ENCODE results near the gene BEST3. TPM values are rescaled to one million over a fixed set of nuclear protein-coding genes. Genes with fewer than 3 reads are reported as not detected.

Gene BEST3
- total and polyA plus RNA-seq, 2 donors (not counting 3 experiments of a cell fraction or from before 2014, with no cell fraction given): 0.12 to 0.18 TPM

DNA sequence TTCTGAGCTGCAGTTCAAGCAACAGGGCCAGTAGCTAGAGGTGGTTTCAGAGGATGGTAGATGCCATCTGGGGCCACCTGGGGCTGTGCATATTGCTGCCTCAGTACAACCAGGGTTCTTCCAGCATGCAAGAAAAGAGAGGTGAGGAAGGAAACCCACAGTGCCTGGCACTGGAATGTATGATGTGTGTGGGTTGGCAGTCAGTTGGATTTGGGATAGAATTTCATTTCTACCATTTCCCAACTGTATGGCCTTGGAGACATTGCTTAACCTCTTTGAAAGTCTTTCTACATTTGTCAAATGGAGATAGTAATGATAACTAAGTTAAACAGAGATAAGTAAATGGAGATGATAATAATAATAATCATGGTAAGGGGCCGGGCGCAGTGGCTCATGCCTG lies 78.2 kb downstream of the BEST3 start:
- TF ChIP-seq, protein P1, sequence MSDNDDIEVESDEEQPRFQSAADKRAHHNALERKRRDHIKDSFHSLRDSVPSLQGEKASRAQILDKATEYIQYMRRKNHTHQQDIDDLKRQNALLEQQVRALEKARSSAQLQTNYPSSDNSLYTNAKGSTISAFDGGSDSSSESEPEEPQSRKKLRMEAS (IDR thresholded peaks at IDR 0.05; ENCODE audit: insufficient read depth, insufficient read length): no peak
- TF ChIP-seq, protein P2, sequence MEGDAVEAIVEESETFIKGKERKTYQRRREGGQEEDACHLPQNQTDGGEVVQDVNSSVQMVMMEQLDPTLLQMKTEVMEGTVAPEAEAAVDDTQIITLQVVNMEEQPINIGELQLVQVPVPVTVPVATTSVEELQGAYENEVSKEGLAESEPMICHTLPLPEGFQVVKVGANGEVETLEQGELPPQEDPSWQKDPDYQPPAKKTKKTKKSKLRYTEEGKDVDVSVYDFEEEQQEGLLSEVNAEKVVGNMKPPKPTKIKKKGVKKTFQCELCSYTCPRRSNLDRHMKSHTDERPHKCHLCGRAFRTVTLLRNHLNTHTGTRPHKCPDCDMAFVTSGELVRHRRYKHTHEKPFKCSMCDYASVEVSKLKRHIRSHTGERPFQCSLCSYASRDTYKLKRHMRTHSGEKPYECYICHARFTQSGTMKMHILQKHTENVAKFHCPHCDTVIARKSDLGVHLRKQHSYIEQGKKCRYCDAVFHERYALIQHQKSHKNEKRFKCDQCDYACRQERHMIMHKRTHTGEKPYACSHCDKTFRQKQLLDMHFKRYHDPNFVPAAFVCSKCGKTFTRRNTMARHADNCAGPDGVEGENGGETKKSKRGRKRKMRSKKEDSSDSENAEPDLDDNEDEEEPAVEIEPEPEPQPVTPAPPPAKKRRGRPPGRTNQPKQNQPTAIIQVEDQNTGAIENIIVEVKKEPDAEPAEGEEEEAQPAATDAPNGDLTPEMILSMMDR (IDR thresholded peaks at IDR 0.05; ENCODE audit: extremely low read depth in 1 of 2, insufficient read depth in 1 of 2, low read depth in 1 of 2, low read length in 2 of 2): no peak
- ChIA-PET CTCF (no interaction called here), POLR2A (no interaction called here)
- Histone ChIP-seq H2AFZ (ENCODE audit: low read depth, low read length) (no peak overlapping the region), H3K4me3 (replicated peaks in 1 of 3; ENCODE audit: insufficient read depth in 1 of 3, low read depth in 1 of 3, low read length in 3 of 3) (no peak overlapping the region), H3K36me3 (ENCODE audit: control insufficient read depth in 2 of 2, extremely low read depth in 1 of 2, insufficient read depth in 2 of 2, low read length in 2 of 2) (no peaks in the 10 kb centered on the region), H3K9me1 (replicated peaks; ENCODE audit: control insufficient read depth, extremely low read depth, insufficient read depth, low read length) (no peaks in the 10 kb centered on the region), H3K79me2 (ENCODE audit: control insufficient read depth, insufficient read depth, low read length) (no peaks in the 10 kb centered on the region), H4K20me1 (replicated peaks; ENCODE audit: control insufficient read depth, extremely low read depth, insufficient read depth, low read length) (no peaks in the 10 kb centered on the region), H3K27me3 (ENCODE audit: control insufficient read depth in 2 of 2, insufficient read depth in 2 of 2, low read length in 2 of 2) (peaks cover 2 to 8% of the 10 kb centered on the region in 2 experiments), H3K9ac (replicated peaks; ENCODE audit: extremely low read depth, insufficient read depth, low read length) (no peak overlapping the region), H3K4me2 (ENCODE audit: insufficient read depth, low read length) (no peak overlapping the region), H3K4me1 (ENCODE audit: control insufficient read depth, extremely low read depth, insufficient read depth, low read length) (no peaks in the 10 kb centered on the region), H3K9me3 (replicated peaks; ENCODE audit: control insufficient read depth, insufficient read depth, low read length) (no peaks in the 10 kb centered on the region), H3K27ac (ENCODE audit: insufficient read depth, low read depth, low read length) (no peak overlapping the region)
- BruUV-seq (replicated peaks): no TSS peak
- no peak for FAIRE-seq
- DNase-seq (ENCODE audit: low read depth, low spot score): no peak
- intact Hi-C loops (cut with micrococcal nuclease): no loop called here
- dilution Hi-C loops (cut with MboI; ENCODE audit: extremely low pct_ligation_motif_present, low sequenced_read_pairs): no loop called here

DNA sequence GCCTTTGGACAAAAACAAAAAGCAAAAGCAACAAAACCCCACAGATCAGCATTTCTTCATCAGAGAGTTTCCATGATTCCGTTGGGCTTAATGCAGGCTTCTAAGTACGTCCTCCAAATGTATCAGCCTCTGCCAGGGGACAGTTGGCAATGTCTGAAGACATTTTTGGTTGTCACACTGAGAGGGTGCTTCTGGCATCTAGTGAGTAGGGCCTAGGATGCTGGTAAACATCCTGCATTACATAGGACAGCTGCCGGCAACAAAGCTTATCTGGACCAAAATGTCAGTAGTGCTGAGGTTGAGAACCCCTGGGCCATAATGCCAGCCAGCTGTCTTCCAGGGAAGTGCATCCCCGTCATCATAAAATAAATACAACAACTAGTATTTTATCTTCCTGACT lies 79.0 kb downstream of the BEST3 start:
- CTCF ChIA-PET: interaction anchor here (1.0 kb wide), 1 partner anchor 262 kb away, joined by 3 read pairs; no protein-coding TSS in a partner anchor
- DNase-seq (ENCODE audit: low read depth, low spot score) (no peak), FAIRE-seq (no peak)
- no peak overlapping the region for H3K4me3 ChIP-seq (replicated peaks in 1 of 3; ENCODE audit: insufficient read depth in 1 of 3, low read depth in 1 of 3, low read length in 3 of 3)
- no peaks in the 10 kb centered on the region for H4K20me1 ChIP-seq (replicated peaks; ENCODE audit: control insufficient read depth, extremely low read depth, insufficient read depth, low read length)
- POLR2A ChIA-PET: no interaction called here
- H3K27ac ChIP-seq (ENCODE audit: insufficient read depth, low read depth, low read length): no peak overlapping the region
- H3K27me3 ChIP-seq (ENCODE audit: control insufficient read depth in 2 of 2, insufficient read depth in 2 of 2, low read length in 2 of 2): peaks cover 0 to 8% of the 10 kb centered on the region in 2 experiments
- TF ChIP-seq, protein P2 (IDR thresholded peaks at IDR 0.05; ENCODE audit: extremely low read depth in 1 of 2, insufficient read depth in 1 of 2, low read depth in 1 of 2, low read length in 2 of 2): no peak
- no peak for TF ChIP-seq JUN (IDR thresholded peaks at IDR 0.05; ENCODE audit: borderline replicate concordance, insufficient read depth, insufficient read length, low read depth)
- TF ChIP-seq EZH2 (IDR thresholded peaks at IDR 0.05; ENCODE audit: borderline replicate concordance, low read depth, low read length, severe bottlenecking): no peak
- no peak for TF ChIP-seq GATA2 (IDR thresholded peaks at IDR 0.05; ENCODE audit: insufficient read depth, insufficient read length, low read depth, low read length)
- TF ChIP-seq MYC (IDR thresholded peaks at IDR 0.05; ENCODE audit: low read depth, low read length): no peak
- TF ChIP-seq POLR2A (IDR thresholded peaks at IDR 0.05; ENCODE audit: low read depth, low read length): no peak
- TF ChIP-seq, protein P1 (IDR thresholded peaks at IDR 0.05; ENCODE audit: insufficient read depth, insufficient read length): no peak
- H3K9ac ChIP-seq (replicated peaks; ENCODE audit: extremely low read depth, insufficient read depth, low read length): no peak overlapping the region
- no peaks in the 10 kb centered on the region for H3K9me1 ChIP-seq (replicated peaks; ENCODE audit: control insufficient read depth, extremely low read depth, insufficient read depth, low read length)
- dilution Hi-C loops (cut with MboI; ENCODE audit: extremely low pct_ligation_motif_present, low sequenced_read_pairs) (no loop called here), intact Hi-C loops (cut with micrococcal nuclease) (no loop called here)
- H3K9me3 ChIP-seq (replicated peaks; ENCODE audit: control insufficient read depth, insufficient read depth, low read length): no peaks in the 10 kb centered on the region
- no peaks in the 10 kb centered on the region for H3K4me1 ChIP-seq (ENCODE audit: control insufficient read depth, extremely low read depth, insufficient read depth, low read length)
- no peaks in the 10 kb centered on the region for H3K36me3 ChIP-seq (ENCODE audit: control insufficient read depth in 2 of 2, extremely low read depth in 1 of 2, insufficient read depth in 2 of 2, low read length in 2 of 2)
- no peaks in the 10 kb centered on the region for H3K79me2 ChIP-seq (ENCODE audit: control insufficient read depth, insufficient read depth, low read length)
- H3K4me2 ChIP-seq (ENCODE audit: insufficient read depth, low read length): no peak overlapping the region
- no TSS peak for BruUV-seq (replicated peaks)
- H2AFZ ChIP-seq (ENCODE audit: low read depth, low read length): no peak overlapping the region
